ENCODE results near the gene CCDC196.
A peak's percentile ranks its signal among the peaks of the same experiment; 100 is the strongest.

Gene CCDC196

DNA sequence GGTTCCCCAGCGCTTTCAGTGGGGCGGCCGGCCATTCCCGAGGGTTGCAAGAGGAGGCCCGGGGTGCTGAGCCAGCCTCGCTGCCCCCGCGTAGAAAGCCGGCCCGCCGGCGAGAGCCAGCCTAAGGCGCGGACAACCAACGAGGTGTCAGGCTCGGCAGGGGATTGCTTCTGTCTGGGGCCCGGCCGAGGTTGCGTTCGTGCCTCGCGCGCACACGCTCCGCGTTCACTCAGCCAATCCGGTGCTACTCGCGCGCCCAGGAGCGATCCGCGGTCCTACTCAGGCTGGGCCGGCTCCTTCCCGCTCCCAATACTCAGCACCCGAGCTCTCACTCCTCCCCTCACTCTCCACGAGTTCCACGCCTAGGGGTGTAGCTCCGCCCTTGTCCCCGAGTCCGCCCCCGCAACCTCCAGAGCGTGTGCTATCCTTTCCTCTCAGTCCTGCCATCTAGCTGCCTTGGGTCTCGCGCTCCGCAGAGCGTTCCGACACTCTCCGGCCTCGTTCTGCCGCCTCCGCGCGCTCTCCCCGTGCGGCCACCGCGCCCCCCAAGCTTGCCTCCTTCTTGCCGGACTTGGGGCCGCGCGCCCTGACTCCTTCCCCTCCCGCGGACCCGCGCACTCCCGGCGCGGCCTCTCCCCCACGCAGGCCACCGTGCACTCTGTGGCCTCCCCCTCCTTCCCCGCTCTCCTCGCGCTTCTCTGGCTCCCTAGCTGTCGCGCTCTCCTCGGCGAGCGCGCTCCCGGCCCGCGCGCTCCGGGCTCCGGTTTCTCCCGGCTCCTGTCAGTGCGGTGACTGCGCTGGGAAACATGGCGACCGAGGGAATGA, 21.8 kb downstream of the CCDC196 start, which contains the start of gene GPHN:
TSS of gene GPHN (plus strand) at position 426 of the 825 bp plus-strand sequence.
- Histone ChIP-seq H3K27me3 (ENCODE audit: insufficient read depth, low read length) (no peaks in the 10 kb centered on the region), H2BK5ac (ENCODE audit: low read depth, low read length, poor library complexity) (peak within 1 kb of the TSS; percentile 47), H3K79me2 (ENCODE audit: control insufficient read depth, insufficient read depth, low read length, poor library complexity) (no peaks in the 10 kb centered on the region), H2BK120ac (ENCODE audit: insufficient read depth, low read length, poor library complexity) (peak within 1 kb of the TSS; percentile 40), H3K27ac (ENCODE audit: low read depth, low read length) (peak within 1 kb of the TSS; percentile 39), H3K4me2 (ENCODE audit: low read length) (peak within 1 kb of the TSS; percentile 93), H3K36me3 (ENCODE audit: control insufficient read depth in 1 of 2, insufficient read depth in 2 of 2, low read length in 2 of 2) (no peaks in the 10 kb centered on the region), H3K9ac (ENCODE audit: low read length) (peak within 1 kb of the TSS; percentile 69), H3K4me1 (ENCODE audit: control insufficient read depth in 1 of 2, insufficient read depth in 2 of 2, low read length in 2 of 2) (peaks cover 5 to 7% of the 10 kb centered on the region in 2 experiments), H2AK5ac (ENCODE audit: low read length) (no peak within 1 kb of the TSS), H3K9me3 (ENCODE audit: insufficient read depth, low read depth, low read length) (no peaks in the 10 kb centered on the region), H4K12ac (ENCODE audit: low read depth, low read length) (peak within 1 kb of the TSS; percentile 73), H3K23ac (ENCODE audit: low read length) (no peak within 1 kb of the TSS), H3K4me3 (ENCODE audit: low read depth, low read length) (peak within 1 kb of the TSS; percentile 84), H3K18ac (ENCODE audit: low read length) (peak within 1 kb of the TSS; percentile 66), H3K14ac (ENCODE audit: low read length) (peak within 1 kb of the TSS; percentile 66), H4K8ac (ENCODE audit: low read depth, low read length) (peak within 1 kb of the TSS; percentile 81), H3K4ac (ENCODE audit: low read depth, low read length) (no peak within 1 kb of the TSS), H2AFZ (ENCODE audit: insufficient read depth, low read length, poor library complexity) (peak within 1 kb of the TSS; percentile 74), H3K79me1 (ENCODE audit: low read length) (peaks cover 9% of the 10 kb centered on the region), H2BK12ac (ENCODE audit: low read length) (no peak within 1 kb of the TSS), H4K91ac (ENCODE audit: low read depth, low read length) (peak within 1 kb of the TSS; percentile 41)
- peak; percentile 96 to 98 for DNase-seq
- whole genome bisulfite sequencing (ENCODE audit: extremely low coverage, insufficient coverage, insufficient read length), result no CpG with 5 or more reads among the region's 91 CpGs

DNA sequence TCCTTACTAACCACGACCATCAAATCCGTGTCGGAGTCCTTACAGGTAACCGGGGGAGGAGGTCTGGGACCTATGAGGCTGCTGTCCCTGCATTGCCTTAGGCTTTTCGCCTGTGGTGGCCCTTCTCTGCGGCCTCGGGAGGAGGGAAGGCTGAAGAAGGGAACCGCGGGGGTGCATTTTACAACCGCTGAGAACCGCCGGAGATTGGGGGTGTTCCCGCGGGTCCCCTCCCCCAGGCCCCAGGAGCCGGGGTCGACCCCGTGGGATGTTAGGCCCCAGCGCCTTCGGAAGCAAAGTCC, 22.3 kb downstream of the CCDC196 start:
- peak overlapping the region; percentile 70 for H4K8ac ChIP-seq (ENCODE audit: low read depth, low read length)
- H2BK5ac ChIP-seq (ENCODE audit: low read depth, low read length, poor library complexity), result no peak overlapping the region
- H3K4me3 ChIP-seq (ENCODE audit: low read depth, low read length), result peak overlapping the region; percentile 84
- H4K12ac ChIP-seq (ENCODE audit: low read depth, low read length), result no peak overlapping the region
- peak overlapping the region; percentile 74 for H2AFZ ChIP-seq (ENCODE audit: insufficient read depth, low read length, poor library complexity)
- H3K18ac ChIP-seq (ENCODE audit: low read length), result no peak overlapping the region
- WGBS (ENCODE audit: extremely low coverage, insufficient coverage, insufficient read length), result no CpG with 5 or more reads among the region's 19 CpGs
- no peaks in the 10 kb centered on the region for H3K27me3 ChIP-seq (ENCODE audit: insufficient read depth, low read length)
- no peaks in the 10 kb centered on the region for H3K36me3 ChIP-seq (ENCODE audit: control insufficient read depth in 1 of 2, insufficient read depth in 2 of 2, low read length in 2 of 2)
- H3K4me2 ChIP-seq (ENCODE audit: low read length), result peak overlapping the region; percentile 93
- peaks cover 5 to 7% of the 10 kb centered on the region in 2 experiments for H3K4me1 ChIP-seq (ENCODE audit: control insufficient read depth in 1 of 2, insufficient read depth in 2 of 2, low read length in 2 of 2)
- H3K14ac ChIP-seq (ENCODE audit: low read length), result peak overlapping the region; percentile 66
- H2BK12ac ChIP-seq (ENCODE audit: low read length), result no peak overlapping the region
- no peaks in the 10 kb centered on the region for H3K79me2 ChIP-seq (ENCODE audit: control insufficient read depth, insufficient read depth, low read length, poor library complexity)
- H4K91ac ChIP-seq (ENCODE audit: low read depth, low read length), result no peak overlapping the region
- no peak for DNase-seq
- H2BK120ac ChIP-seq (ENCODE audit: insufficient read depth, low read length, poor library complexity), result no peak overlapping the region
- no peaks in the 10 kb centered on the region for H3K9me3 ChIP-seq (ENCODE audit: insufficient read depth, low read depth, low read length)
- H3K23ac ChIP-seq (ENCODE audit: low read length), result no peak overlapping the region
- peak overlapping the region; percentile 35 for H3K9ac ChIP-seq (ENCODE audit: low read length)
- H3K4ac ChIP-seq (ENCODE audit: low read depth, low read length), result no peak overlapping the region
- H3K27ac ChIP-seq (ENCODE audit: low read depth, low read length), result no peak overlapping the region
- no peak overlapping the region for H2AK5ac ChIP-seq (ENCODE audit: low read length)
- peaks cover 9% of the 10 kb centered on the region for H3K79me1 ChIP-seq (ENCODE audit: low read length)

DNA sequence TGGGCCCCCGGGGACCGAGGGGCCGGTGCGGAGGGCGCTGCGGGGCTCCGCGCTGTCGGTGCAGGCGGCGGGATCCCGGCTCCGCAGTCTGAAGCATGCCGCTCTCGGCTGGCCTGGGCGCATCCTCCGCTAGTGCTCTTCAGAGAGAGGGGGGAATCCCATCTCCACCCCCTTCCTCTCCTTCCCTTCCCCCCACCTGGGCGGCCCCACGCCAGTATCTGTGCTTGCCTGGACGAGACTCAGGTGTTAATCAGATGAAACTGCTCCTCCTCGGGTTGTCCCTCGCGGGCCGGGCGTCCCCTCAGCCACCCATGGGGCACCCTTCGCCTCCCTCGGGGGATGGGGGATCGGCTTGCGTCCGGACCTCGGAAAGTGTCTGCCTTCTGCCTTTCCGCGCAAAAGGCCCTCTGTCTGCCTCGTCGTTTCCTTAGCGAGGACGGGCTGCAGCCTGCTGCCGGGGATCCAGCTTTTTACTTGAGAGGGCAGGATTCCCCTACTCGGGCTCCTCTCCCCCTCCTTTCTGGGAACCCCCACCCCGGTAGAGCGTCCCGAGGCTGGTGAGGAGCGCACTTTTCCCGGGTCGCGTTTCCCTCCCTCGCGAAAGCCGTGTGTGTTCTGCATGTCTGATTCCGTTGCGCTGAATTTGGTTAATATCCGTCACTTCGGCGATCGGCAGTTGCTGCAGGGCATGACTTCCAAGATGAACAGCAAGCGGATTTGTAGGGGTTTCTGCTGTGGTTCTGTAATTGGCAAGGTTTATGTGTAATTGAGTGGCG, 22.9 kb downstream of the CCDC196 start:
- no peaks in the 10 kb centered on the region for H3K79me2 ChIP-seq (ENCODE audit: control insufficient read depth, insufficient read depth, low read length, poor library complexity)
- no peaks in the 10 kb centered on the region for H3K36me3 ChIP-seq (ENCODE audit: control insufficient read depth in 1 of 2, insufficient read depth in 2 of 2, low read length in 2 of 2)
- H2AK5ac ChIP-seq (ENCODE audit: low read length), result no peak overlapping the region
- peak overlapping the region; percentile 61 for H2AFZ ChIP-seq (ENCODE audit: insufficient read depth, low read length, poor library complexity)
- no peak overlapping the region for H3K4ac ChIP-seq (ENCODE audit: low read depth, low read length)
- no peaks in the 10 kb centered on the region for H3K27me3 ChIP-seq (ENCODE audit: insufficient read depth, low read length)
- H3K14ac ChIP-seq (ENCODE audit: low read length), result no peak overlapping the region
- no peak overlapping the region for H2BK120ac ChIP-seq (ENCODE audit: insufficient read depth, low read length, poor library complexity)
- no peaks in the 10 kb centered on the region for H3K9me3 ChIP-seq (ENCODE audit: insufficient read depth, low read depth, low read length)
- H2BK5ac ChIP-seq (ENCODE audit: low read depth, low read length, poor library complexity), result no peak overlapping the region
- no peak overlapping the region for H3K23ac ChIP-seq (ENCODE audit: low read length)
- peak; percentile 3 to 37 for DNase-seq
- no peak overlapping the region for H2BK12ac ChIP-seq (ENCODE audit: low read length)
- no peak overlapping the region for H4K91ac ChIP-seq (ENCODE audit: low read depth, low read length)
- no peak overlapping the region for H4K12ac ChIP-seq (ENCODE audit: low read depth, low read length)
- H3K79me1 ChIP-seq (ENCODE audit: low read length), result peaks cover 9% of the 10 kb centered on the region
- H3K9ac ChIP-seq (ENCODE audit: low read length), result no peak overlapping the region
- no peak overlapping the region for H3K27ac ChIP-seq (ENCODE audit: low read depth, low read length)
- no CpG with 5 or more reads among the region's 57 CpGs for WGBS (ENCODE audit: extremely low coverage, insufficient coverage, insufficient read length)
- H3K18ac ChIP-seq (ENCODE audit: low read length), result no peak overlapping the region
- H3K4me3 ChIP-seq (ENCODE audit: low read depth, low read length), result peak overlapping the region; percentile 84
- H3K4me1 ChIP-seq (ENCODE audit: control insufficient read depth in 1 of 2, insufficient read depth in 2 of 2, low read length in 2 of 2), result peaks cover 5 to 7% of the 10 kb centered on the region in 2 experiments
- H4K8ac ChIP-seq (ENCODE audit: low read depth, low read length), result peak overlapping the region; percentile 70
- peak overlapping the region; percentile 93 for H3K4me2 ChIP-seq (ENCODE audit: low read length)

DNA sequence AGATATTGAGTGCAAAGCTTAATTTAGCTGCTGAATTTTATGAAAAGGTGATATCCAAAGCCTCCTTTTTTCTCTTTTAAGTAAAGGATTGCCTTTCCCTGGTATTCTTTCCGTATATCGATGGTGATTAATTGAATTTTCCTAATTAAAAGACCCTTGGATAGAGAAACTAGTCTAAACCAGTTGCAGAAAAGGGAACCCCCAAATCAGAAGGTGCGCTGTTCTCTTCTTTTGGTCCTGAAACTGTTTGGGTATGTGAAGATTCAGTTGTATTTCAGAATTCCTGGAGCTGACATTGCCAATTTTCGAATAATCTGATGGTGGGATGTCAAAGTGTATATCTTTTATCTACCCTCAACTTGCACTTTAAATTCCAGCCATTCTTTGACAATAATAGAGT, 23.7 kb downstream of the CCDC196 start:
- H3K4me1 ChIP-seq (ENCODE audit: control insufficient read depth in 1 of 2, insufficient read depth in 2 of 2, low read length in 2 of 2), result peaks cover 5 to 7% of the 10 kb centered on the region in 2 experiments
- no peak overlapping the region for H4K91ac ChIP-seq (ENCODE audit: low read depth, low read length)
- H3K79me2 ChIP-seq (ENCODE audit: control insufficient read depth, insufficient read depth, low read length, poor library complexity), result no peaks in the 10 kb centered on the region
- no peak overlapping the region for H4K8ac ChIP-seq (ENCODE audit: low read depth, low read length)
- H3K18ac ChIP-seq (ENCODE audit: low read length), result no peak overlapping the region
- DNase-seq, result no peak
- H4K12ac ChIP-seq (ENCODE audit: low read depth, low read length), result no peak overlapping the region
- no peaks in the 10 kb centered on the region for H3K9me3 ChIP-seq (ENCODE audit: insufficient read depth, low read depth, low read length)
- no peak overlapping the region for H3K9ac ChIP-seq (ENCODE audit: low read length)
- H2BK120ac ChIP-seq (ENCODE audit: insufficient read depth, low read length, poor library complexity), result no peak overlapping the region
- no CpG with 5 or more reads among the region's 4 CpGs for WGBS (ENCODE audit: extremely low coverage, insufficient coverage, insufficient read length)
- no peak overlapping the region for H3K23ac ChIP-seq (ENCODE audit: low read length)
- H2AK5ac ChIP-seq (ENCODE audit: low read length), result no peak overlapping the region
- H3K36me3 ChIP-seq (ENCODE audit: control insufficient read depth in 1 of 2, insufficient read depth in 2 of 2, low read length in 2 of 2), result no peaks in the 10 kb centered on the region
- no peaks in the 10 kb centered on the region for H3K27me3 ChIP-seq (ENCODE audit: insufficient read depth, low read length)
- H2BK5ac ChIP-seq (ENCODE audit: low read depth, low read length, poor library complexity), result no peak overlapping the region
- no peak overlapping the region for H2BK12ac ChIP-seq (ENCODE audit: low read length)
- H3K27ac ChIP-seq (ENCODE audit: low read depth, low read length), result no peak overlapping the region
- H3K4ac ChIP-seq (ENCODE audit: low read depth, low read length), result no peak overlapping the region
- no peak overlapping the region for H3K14ac ChIP-seq (ENCODE audit: low read length)
- peaks cover 9% of the 10 kb centered on the region for H3K79me1 ChIP-seq (ENCODE audit: low read length)
- H3K4me2 ChIP-seq (ENCODE audit: low read length), result no peak overlapping the region
- H2AFZ ChIP-seq (ENCODE audit: insufficient read depth, low read length, poor library complexity), result no peak overlapping the region
- H3K4me3 ChIP-seq (ENCODE audit: low read depth, low read length), result no peak overlapping the region
